PC-9 (cell line): ENCODE measurements around the gene CAPNS1. TPM values are rescaled to one million over a fixed set of nuclear protein-coding genes. Genes with fewer than 3 reads are reported as not detected.

ENCODE experiments used
- BruUV-seq: library from RNA; stranded (reverse); fragments of 400-500 nt; replicated peaks from 2 replicates; lab custom pipeline; 2021; lab: Mats Ljungman, UMichigan
- CTCF ChIA-PET: fragments of 300-600 bp; sonication (Branson Sonifier 250); formaldehyde crosslinking; loops from one replicate; lab custom pipeline; 2022; ENCODE audit warnings: antibody characterized with exemption; lab: Charles Lee
- POLR2A ChIA-PET: fragments of 300-600 bp; sonication (Branson Sonifier 250); formaldehyde crosslinking; loops from one replicate; lab custom pipeline; 2022; ENCODE audit warnings: antibody characterized with exemption; ENCODE audit not compliant: unreplicated experiment; lab: Charles Lee
- DNase-seq, 2 experiments: peaks; one replicate each; pipeline versions ENCODE4 v3.0.0 to v3.0.0-alpha.2; 2015 to 2022; ENCODE audit warnings: mixed read lengths in 1 of 2
- H2AFZ ChIP-seq: fragments of 200-600 bp; sonication (generic); 2 replicates; pipeline ENCODE4 v1.8.1; 2017; ENCODE audit warnings: antibody characterized with exemption
- H3F3A ChIP-seq: fragments of 200-600 bp; sonication (generic); 2 replicates; pipeline ENCODE4 v1.8.1; 2017; ENCODE audit warnings: antibody characterized with exemption, mild to moderate bottlenecking, low read depth; ENCODE audit not compliant: insufficient read depth
- H3K27ac ChIP-seq: fragments of 200-600 bp; sonication (generic); 2 replicates; pipeline ENCODE4 v1.6.1; 2016; ENCODE audit warnings: mixed run types
- H3K27me3 ChIP-seq: fragments of 200-600 bp; sonication (generic); 2 replicates; pipeline ENCODE4 v1.6.1; 2016; ENCODE audit warnings: low read depth, mixed run types; ENCODE audit not compliant: insufficient read depth
- H3K36me3 ChIP-seq: fragments of 200-600 bp; sonication (generic); 2 replicates; pipeline ENCODE4 v1.6.1; 2016; ENCODE audit warnings: low read depth, mixed run types
- H3K4me1 ChIP-seq: fragments of 200-600 bp; sonication (generic); replicated peaks from 2 replicates; pipeline ENCODE4 v1.6.1; 2016; ENCODE audit warnings: mixed run types; ENCODE audit not compliant: insufficient read depth
- H3K4me2 ChIP-seq: fragments of 200-600 bp; sonication (generic); 2 replicates; pipeline ENCODE4 v1.6.1; 2017; ENCODE audit warnings: mixed run types
- H3K4me3 ChIP-seq: fragments of 200-600 bp; sonication (generic); 2 replicates; pipeline ENCODE4 v1.6.1; 2016; ENCODE audit warnings: mixed run types
- H3K79me2 ChIP-seq: fragments of 200-600 bp; sonication (generic); 2 replicates; pipeline ENCODE4 v1.6.1; 2017; ENCODE audit warnings: low read depth, mixed run types
- H3K9me2 ChIP-seq: fragments of 200-600 bp; sonication (generic); 2 replicates; pipeline ENCODE4 v1.8.1; 2017; ENCODE audit warnings: mild to moderate bottlenecking; ENCODE audit not compliant: insufficient read depth
- H3K9me3 ChIP-seq: fragments of 200-600 bp; sonication (generic); 2 replicates; pipeline ENCODE4 v1.8.1; 2016; ENCODE audit warnings: low read depth; ENCODE audit not compliant: insufficient read depth
- H4K20me1 ChIP-seq: fragments of 200-600 bp; sonication (generic); 2 replicates; pipeline ENCODE4 v1.8.1; 2017; ENCODE audit not compliant: insufficient read depth
- CTCF ChIP-seq: fragments of 200-600 bp; sonication (generic); conservative IDR thresholded peaks from 2 replicates; pipeline ENCODE4 v1.6.1; 2017; ENCODE audit warnings: mixed run types, antibody characterized with exemption, mild to moderate bottlenecking, moderate library complexity
- EZH2 ChIP-seq: fragments of 200-600 bp; sonication (generic); IDR thresholded peaks from 2 replicates; pipeline ENCODE4 v1.8.0; 2017; ENCODE audit warnings: antibody characterized with exemption, low read depth
- intact Hi-C: fragments of 100-400 bp; cut with micrococcal nuclease; formaldehyde crosslinking; loops from one replicate; pipeline ENCODE4 v1.10.0; 2022; ENCODE audit not compliant: unreplicated experiment
- total RNA-seq: library from RNA; stranded (reverse); gene quantifications from 2 replicates; pipeline ENCODE4 v1.2.3, GENCODE V29; 2021

CAPNS1 gene
- total RNA-seq, 1 experiment from 2014 or later, result 1,177 TPM

GRCh38 chr19:36144624-36145023, 4.8 kb downstream of the CAPNS1 start:
- H3K4me2 ChIP-seq, result no peak overlapping the region
- TF ChIP-seq CTCF (no peak), EZH2 (no peak)
- no peaks in the 10 kb centered on the region for H3K9me3 ChIP-seq
- no peaks in the 10 kb centered on the region for H3K9me2 ChIP-seq
- peaks cover 32% of the 10 kb centered on the region for H3K79me2 ChIP-seq
- peaks cover 47% of the 10 kb centered on the region for H3K36me3 ChIP-seq
- BruUV-seq, result no TSS peak
- H3K27me3 ChIP-seq, result no peaks in the 10 kb centered on the region
- POLR2A ChIA-PET, result interaction anchor here (0.6 kb wide), 1 partner anchor 16 kb away, joined by 3 read pairs; no protein-coding TSS in a partner anchor
- DNase-seq, result no peak
- peaks cover 42% of the 10 kb centered on the region; the same call in 1 of the 2 replicates for H3F3A ChIP-seq
- H3K27ac ChIP-seq, result no peak overlapping the region
- no peak overlapping the region for H2AFZ ChIP-seq
- H3K4me3 ChIP-seq, result no peak overlapping the region
- peaks cover 29% of the 10 kb centered on the region for H4K20me1 ChIP-seq
- CTCF ChIA-PET, result no interaction called here
- peaks cover 8% of the 10 kb centered on the region for H3K4me1 ChIP-seq
- intact Hi-C loops, result no loop called here

GRCh38 chr19:36149673-36150406, 10.0 kb downstream of the CAPNS1 start:
- H4K20me1 ChIP-seq, result peaks cover 11% of the 10 kb centered on the region
- H3K4me1 ChIP-seq, result no peaks in the 10 kb centered on the region
- DNase-seq, result no peak
- no peaks in the 10 kb centered on the region for H3K9me3 ChIP-seq
- no peak overlapping the region for H3K4me3 ChIP-seq
- BruUV-seq, result TSS peak; percentile 50
- H3K9me2 ChIP-seq, result no peaks in the 10 kb centered on the region
- H3K27me3 ChIP-seq, result no peaks in the 10 kb centered on the region
- H3K79me2 ChIP-seq, result no peaks in the 10 kb centered on the region
- intact Hi-C loops, result no loop called here
- TF ChIP-seq EZH2, result no peak
- no peak for TF ChIP-seq CTCF
- no peak overlapping the region for H2AFZ ChIP-seq
- POLR2A ChIA-PET, result interaction anchor here (0.8 kb wide), 1 partner anchor 17 kb away, joined by 5 read pairs; no protein-coding TSS in a partner anchor
- H3K4me2 ChIP-seq, result no peak overlapping the region
- H3K36me3 ChIP-seq, result peaks cover 23% of the 10 kb centered on the region
- H3K27ac ChIP-seq, result no peak overlapping the region
- CTCF ChIA-PET, result no interaction called here
- H3F3A ChIP-seq, result peaks cover 25% of the 10 kb centered on the region; the same call in 1 of the 2 replicates

- Histone ChIP-seq H3K4me3 (no peak overlapping the region), H4K20me1 (peaks cover 4% of the 10 kb centered on the region), H3K9me3 (no peaks in the 10 kb centered on the region), H3K36me3 (peaks cover 18% of the 10 kb centered on the region), H3F3A (peaks cover 18% of the 10 kb centered on the region; the same call in 1 of the 2 replicates), H2AFZ (no peak overlapping the region), H3K27ac (no peak overlapping the region), H3K4me1 (no peaks in the 10 kb centered on the region), H3K9me2 (no peaks in the 10 kb centered on the region), H3K79me2 (no peaks in the 10 kb centered on the region), H3K27me3 (no peaks in the 10 kb centered on the region), H3K4me2 (no peak overlapping the region)
- CTCF ChIA-PET, result no interaction called here
- BruUV-seq, result no TSS peak
- TF ChIP-seq EZH2 (no peak), CTCF (no peak)
- DNase-seq, result no peak
- POLR2A ChIA-PET, result no interaction called here
- intact Hi-C loops, result no loop called here
Observed at GRCh38 chr19:36150586-36150985, 10.7 kb downstream of the CAPNS1 start.
